ENCODE measurements around the gene LARP6.
"Not testable (repeated sequence)": the region's sequence is repeated elsewhere in the genome, so short reads cannot be mapped to it uniquely, and the experiment has no call there.

Gene LARP6

DNA sequence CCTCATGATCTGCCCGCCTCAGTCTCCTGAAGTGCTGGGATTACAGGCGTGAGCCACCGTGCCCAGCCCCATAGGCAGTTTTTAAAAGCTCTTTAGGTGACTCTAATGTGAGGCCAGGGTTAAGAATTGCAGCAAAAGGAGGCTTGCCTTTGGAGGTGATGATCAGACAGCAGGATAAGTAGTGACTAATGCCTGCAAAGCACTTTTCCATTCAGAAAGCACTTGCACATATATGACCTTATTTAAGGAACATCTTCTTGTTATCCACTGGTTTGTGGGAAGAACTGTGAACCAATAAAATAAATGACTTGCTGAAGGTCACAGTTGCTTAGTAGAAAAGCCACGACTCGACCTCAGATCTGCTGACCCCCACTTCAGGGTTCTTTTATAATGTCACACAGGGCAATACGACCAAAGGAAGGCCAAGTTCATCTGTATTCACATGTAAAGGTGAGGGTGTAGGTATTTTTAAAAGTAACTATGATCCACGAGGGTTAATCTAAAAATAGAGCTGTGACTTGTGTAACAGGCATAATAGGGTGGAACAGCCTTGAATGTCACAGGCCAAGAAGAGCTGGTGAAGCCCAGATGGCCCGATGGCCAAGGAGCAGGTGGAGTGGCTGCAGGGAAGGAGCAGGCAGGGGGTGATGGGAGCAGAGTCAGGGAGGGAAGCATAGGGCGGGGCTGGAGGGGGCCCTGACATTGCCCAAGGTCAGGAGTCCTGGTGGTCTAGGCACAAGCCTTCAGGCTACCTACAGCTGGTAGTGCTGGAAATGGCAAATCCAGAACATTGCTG is 24.4 kb downstream of the LARP6 start:
- peak; percentile 19 for DNase-seq (ENCODE audit: low read depth)

DNA sequence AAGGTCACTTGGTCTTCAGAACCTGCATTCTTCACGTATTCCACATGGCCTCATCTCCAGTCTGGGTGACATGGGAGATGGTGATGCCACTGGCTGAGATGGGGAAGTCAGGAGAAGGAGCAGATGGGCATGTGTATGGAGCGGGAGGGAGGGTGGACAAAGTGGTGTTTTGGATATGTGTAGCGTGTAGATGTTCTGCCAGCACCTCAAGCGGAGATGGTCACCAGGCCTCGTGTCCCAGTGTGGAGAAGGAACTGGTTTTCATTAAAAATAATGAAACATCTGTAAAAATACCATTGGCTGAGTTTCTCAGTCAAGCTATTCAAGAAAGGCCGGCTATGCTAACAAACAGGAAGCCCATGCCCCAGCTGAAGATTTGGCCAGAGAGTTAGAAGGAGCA is 26.2 kb downstream of the LARP6 start:
- DNase-seq (ENCODE audit: low read depth): no peak

DNA sequence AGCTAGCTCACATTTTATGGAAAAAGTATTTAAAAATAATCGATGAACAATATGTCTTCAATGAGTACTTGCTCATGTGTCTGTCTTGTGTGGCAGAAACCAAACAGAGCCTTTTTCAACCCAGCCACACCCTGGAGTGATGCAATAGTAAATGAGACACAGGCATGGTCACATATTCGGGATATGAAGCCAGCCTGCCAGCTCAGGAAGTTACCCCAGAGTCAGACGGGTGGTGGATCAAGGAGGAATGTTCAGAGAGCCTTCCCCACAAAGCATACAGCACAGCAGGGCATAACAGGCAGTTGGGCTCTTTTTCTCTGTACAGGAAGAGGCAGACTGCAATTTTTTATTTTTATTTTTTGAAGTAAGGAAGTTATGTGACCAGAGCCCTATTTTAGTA is 27.3 kb downstream of the LARP6 start:
- DNase-seq (ENCODE audit: low read depth): peak; percentile 71

DNA sequence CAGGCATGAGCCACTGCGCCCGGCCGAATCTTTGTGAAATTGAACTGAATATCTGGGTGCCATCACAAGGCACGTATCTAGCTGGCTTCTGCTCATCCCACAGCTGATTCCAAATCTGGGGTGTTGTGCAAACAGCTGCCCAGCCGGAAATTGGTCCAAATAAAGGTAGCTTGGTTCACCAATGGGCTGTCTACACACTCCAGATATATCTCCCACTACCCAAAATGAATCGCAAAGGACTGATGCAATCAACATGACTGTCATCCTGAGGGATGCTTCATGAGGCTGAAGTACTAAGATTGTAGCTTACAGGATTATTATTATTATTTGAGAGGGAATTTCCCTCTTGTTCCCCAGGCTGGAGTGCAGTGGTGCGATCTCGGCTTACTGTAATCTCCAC is 28.1 kb downstream of the LARP6 start:
- no peak for DNase-seq (ENCODE audit: low read depth)

DNA sequence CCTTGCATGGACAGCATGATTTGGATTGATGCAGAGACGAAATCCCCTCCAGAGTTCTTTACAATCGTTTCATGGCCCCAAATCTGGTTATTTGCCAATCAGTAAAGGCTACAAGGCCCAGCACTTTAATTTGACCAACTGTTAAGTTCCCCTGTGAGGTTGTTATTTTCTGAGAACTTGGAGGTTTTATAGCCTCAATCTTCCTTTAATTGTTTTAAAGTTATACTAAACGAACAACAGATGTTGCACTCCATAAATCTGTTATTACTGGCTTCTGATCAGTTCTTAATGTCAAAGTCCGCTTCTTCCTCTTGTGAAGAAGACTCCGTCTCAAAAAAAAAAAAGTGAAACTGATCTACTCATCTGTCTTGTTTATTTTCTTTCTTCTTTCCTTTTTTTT is 30.8 kb downstream of the LARP6 start:
- no peak for DNase-seq (ENCODE audit: low read depth)

DNA sequence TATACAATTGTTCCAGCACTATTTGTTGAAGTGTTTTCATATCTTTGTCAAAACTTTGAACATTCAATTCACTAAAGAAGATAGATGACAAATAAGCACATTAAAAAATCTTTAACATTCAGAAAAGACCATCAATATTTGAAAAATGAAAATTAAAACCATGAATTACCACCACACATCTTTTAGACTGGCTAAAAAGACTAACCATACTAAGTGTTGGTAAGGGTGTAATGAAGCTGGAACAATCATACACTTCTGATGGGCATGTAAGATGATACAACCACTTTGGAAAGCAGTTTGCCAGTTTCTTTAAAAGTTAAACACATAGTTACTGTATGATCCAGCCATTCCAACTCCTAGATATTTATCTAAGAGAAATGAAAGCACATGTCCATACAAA is 33.7 kb downstream of the LARP6 start:
- DNase-seq (ENCODE audit: low read depth): no peak

DNA sequence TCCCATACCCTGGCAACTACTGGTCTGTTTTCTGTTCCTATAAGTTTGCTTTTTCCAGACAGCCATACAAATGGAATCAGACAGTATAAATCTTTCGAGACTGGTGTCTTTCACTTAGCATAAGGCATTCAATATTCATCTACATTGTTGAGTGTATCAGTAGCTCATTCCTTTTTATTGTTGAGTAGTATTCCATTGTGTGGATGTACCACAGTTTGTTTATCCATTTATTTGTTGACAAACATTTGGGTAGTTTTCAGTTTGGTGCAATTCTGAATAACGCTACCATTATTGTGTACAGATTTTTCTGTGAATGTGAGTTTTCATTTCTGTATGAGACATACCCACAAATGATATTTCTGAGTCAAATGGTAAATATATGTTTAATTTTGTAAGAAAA is 35.4 kb downstream of the LARP6 start:
- no peak for DNase-seq (ENCODE audit: low read depth)

DNA sequence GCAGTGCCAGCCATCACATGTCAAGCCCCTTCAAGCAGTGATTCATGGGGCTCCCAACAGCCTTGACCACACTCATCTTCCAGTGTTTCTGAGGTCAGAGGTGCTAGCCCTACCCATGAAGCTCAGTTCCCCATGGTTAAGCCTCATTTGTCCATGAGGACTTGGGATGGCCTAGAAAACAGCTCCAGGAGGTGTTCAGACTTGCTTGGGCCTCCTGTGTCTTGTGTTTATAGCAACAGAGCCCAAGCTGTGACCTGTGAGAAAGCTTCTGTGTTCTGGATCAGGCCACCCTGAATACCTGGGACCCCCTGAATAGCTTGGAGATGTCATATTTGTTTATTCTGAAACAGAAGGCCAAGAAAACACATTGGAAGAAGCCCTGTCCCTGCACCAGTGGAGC is 36.7 kb downstream of the LARP6 start:
- DNase-seq (ENCODE audit: low read depth): no peak

DNA sequence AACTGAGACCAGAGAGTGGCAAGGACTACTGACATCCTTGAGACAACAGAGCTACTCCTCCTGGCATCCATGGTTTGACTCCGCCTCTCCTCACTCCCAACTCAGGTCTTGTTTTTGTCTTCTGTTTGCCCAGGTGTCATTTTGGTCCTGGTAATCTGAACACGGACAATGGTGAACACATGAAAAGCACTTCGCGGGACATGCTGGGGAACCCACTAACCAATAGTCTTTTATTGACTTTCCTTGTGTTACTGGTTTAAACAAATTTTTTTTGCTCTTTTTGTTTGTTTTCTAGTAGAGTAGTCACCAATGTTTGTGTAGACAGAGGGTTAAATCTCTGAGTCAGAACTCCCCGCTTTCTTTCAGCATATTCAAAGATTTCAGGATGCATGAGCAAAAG is 38.4 kb downstream of the LARP6 start:
- no peak for DNase-seq (ENCODE audit: low read depth)

DNA sequence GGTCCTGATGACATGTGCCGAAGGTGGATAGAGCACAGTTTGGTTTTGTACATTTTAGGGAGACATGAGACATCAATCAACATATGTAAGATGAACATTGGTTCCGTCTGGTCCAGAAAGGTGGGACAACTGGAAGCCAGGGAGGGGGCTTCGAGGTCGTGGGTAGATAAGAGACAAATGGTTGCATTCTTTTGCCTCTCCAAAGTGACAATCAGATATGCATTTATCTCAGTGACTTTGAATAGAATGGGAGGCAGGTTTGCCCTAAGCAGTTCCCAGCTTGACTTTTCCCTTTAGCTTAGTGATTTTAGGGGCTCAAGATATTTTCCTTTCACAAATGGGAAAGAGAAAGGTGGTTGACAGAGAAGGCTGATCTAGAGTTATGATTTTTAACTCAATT is 38.9 kb downstream of the LARP6 start:
- DNase-seq (ENCODE audit: low read depth): not testable (repeated sequence)

DNA sequence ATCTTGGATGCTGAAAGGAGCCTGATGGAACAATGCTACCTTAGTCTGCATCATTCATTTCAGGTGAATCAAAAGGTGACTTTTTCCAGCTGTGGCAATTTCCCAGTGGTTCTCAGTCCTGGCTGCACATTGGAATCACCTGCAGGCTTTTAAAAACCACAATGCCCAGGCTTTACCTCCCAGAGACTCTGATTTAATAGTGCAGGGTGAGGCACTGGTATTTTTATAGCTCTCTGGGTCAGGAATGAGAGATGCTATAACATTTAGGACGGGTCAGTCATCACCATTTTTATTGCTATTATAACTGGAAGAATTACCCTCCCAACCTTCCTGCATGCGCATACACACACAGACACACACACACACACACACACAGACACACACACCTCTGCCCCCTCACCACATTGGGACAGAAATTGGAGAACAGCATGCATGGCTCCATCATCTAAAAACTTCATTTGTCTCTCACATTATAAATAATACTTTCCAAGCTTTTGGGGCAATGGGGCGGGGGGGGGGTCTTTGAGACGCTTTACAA is 41.1 kb downstream of the LARP6 start:
- DNase-seq (ENCODE audit: low read depth): no peak

DNA sequence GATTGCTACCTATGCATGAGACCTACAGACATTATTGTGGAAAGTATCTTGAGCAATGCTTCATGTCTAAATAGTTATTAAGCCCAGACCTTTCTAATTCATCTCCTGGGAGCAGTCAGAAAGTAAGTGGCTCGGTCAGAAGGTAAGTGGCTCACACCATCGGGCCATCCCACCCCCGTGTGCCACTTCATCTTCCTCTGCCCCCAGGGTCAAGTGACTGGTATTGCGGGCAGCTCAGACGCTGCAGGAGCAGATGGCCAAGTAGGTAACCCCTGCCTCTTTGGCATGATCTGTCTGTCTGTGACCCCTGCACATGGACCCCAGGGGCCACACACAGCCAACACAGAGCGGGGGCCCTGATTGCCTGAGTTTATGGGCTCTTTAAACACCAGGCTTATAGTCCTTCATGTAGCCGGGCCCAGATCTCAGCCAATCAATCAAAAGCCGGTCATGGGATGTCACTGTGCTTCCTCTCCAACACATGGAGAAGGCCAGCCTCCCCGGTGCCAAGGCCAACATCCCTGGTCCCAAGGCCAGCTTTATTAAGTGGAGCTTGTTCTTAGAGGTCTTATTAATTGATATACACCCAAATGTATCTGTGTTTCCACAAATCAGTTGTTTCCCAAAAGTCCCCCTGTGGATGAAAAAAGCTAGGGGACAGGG is 42.9 kb downstream of the LARP6 start:
- DNase-seq (ENCODE audit: low read depth): no peak

DNA sequence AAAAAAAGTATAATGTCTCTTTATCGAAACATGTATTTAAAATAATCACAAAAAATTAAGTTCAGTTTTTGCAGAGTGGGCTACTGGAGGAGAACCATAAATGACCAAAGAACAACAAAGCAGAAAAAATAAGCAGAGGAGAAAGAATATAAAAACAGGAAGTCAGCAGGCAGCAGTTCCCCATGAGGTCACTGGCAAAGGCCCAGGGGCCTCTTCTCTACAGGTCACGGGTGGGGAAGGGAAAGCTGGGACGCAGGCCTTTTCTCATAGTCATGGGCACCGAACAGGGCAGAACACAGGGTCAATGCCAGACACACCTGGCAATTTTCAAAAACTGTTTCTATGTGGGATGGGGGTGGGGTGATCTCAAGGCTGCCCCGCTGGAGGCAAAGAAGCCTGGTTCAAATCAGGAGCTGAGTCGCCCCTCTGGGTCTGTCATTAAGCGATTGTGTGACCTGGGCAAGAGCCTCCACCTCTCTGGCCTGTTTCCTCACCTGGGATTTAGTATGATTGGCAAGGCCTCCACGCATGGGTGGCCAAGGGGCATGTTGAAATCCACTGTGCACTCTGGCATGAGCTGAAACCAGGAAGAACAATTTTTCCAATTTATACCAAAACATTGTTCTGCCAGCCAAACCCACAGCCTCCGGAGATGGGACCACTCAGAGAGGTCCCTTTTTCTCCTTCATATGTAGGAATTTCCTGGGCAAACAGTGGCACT is 46.8 kb downstream of the LARP6 start:
- no peak for DNase-seq (ENCODE audit: low read depth)

DNA sequence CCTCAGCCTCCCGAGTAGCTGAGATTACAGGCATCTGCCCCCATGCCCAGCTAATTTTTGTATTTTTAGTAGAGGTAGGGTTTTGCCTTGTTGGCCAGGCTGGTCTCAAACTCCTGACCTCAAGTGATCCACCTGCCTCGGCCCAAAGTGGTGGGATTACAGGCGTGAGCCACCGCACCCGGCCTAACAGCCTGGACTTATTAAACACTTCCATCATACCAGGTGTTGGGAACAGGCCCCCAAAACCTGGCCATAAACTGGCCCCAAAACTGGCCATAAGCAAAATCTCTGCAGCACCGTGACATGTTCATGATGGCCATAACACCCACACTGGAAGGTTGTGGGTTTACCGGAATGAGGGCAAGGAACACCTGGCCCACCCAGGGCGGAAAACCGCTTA is 49.6 kb downstream of the LARP6 start:
- not testable (repeated sequence) for DNase-seq (ENCODE audit: low read depth)

DNA sequence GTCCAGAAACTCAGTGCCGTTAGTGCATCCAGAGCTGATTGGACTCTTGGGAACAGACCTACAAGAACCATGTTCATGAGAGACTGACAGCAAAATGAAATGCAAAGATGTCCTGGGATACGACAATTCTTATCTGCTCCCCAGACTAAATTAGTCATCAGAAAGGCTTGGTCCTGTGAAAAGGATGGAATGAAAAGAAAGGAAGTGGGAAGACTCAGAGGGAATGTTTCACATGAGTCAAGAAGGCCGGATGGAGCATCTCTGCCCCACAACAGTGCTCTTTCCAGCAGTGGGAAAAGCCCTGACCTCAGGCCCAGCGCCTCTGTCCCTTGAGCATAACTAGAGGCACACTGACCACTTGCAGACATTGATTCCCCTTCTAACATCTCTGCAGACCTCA is 51.3 kb downstream of the LARP6 start:
- peak; percentile 73 for DNase-seq (ENCODE audit: low read depth)

DNA sequence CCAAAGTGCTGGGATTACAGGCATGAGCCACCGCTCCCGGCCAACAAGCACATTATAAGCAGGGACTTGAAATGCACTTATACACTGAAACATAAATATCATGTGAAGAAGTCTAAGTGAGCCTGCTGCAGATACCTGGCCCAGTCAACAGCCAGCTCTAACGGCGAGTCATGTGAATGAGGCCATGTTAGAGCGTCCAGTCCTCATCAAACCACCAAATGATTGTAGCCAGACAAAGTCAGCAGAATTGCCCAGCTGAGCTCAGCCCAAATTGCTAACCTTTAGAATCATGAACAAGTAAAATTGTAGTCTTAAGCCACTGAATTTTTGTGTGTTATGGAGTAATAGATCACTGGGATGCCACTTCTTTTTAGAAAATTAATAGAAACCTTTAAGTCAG is 52.8 kb downstream of the LARP6 start:
- peak; percentile 46 for DNase-seq (ENCODE audit: low read depth)

DNA sequence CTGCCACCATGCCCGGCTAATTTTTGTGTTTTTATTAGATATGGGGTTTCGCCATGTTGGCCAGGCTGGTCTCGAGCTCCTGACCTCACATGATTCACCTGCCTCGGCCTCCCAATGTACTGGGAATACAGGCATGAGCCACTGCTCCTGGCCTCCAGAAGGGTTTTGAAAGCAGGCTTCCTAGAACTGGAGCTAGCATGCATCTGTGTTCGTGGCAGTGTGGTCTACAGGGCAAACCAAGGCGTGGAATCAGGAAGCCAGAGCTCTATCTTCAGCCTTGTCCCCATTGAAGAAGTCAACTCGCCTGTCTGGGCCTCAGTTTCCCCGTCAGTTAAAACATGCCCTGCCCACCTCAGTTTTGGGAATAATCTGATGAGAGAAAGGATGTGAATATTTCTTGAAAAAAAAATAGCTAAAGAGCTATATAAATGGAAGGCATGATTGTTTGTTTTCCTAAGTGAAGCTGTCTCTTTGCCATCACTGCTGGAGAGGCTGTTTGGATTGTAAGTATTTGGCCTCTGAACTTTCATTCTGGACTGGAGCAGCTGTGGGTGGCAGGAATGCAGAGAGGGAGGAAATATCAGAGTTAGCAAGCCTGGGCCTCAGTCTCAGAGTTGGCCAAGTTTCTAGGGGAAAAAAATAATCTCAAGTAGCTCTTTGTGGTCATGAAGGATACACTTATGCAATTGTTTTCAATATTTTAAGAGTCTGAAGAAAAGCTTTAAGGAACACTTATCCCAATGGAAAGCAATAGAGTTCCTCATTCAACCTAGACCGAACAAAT is 54.1 kb downstream of the LARP6 start:
- peak; percentile 99 for DNase-seq (ENCODE audit: low read depth)

DNA sequence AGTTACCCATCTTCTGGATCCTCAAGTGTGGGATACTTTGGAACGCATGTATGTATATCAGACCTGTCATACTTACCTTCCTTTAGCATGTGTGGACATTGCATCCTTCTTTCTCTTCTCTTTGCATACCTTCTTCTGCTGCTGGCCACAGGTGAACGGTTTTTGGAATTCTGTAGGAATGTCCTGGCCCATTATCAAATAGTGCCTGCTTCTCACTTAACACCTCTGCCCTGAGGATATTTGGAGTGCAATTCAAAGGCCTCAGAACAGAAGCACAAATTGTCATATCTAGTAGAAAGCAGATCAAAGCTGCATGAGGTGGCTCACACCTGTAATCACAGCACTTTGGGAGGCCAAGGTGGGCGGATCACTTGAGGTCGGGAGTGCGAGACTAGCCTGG is 56.5 kb downstream of the LARP6 start:
- no peak for DNase-seq (ENCODE audit: low read depth)

DNA sequence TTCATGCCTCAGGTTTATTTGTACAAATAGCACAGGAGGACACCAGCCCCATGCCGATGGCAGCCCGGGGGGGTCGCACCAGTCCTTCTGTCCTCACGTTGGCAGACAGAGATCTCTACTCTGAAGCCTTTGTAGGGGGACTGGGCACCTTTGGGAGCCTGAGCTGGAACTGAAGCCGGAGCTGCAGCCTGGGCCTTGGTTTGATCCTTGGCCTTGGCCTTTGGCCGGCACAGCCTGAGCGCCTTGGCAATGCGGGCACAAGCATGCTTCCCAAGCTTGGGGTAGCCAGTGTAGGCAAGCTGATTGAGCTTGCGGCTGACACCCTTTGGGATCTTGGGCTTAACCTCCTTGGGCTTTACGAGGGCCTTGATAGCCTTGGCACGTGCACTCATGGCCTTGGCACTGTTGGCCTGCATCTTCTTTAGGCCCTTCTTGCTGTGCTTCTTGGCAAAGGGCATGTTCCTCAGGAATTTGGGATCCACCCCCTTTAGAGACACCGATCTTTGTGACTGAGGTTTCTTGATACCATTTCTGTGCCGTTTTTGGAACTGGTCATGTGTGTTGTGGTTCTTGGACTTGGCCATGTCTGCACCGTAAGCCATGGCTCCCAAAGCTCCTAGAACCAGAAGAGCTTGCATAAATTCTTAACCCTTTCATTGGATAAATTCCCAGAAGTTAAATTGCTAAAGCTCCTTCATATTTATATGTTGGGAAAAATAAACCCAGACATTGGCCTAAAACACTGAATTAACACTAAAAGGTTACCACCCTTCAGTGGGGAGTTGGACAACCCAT is 57.2 kb downstream of the LARP6 start:
- DNase-seq (ENCODE audit: low read depth): no peak

DNA sequence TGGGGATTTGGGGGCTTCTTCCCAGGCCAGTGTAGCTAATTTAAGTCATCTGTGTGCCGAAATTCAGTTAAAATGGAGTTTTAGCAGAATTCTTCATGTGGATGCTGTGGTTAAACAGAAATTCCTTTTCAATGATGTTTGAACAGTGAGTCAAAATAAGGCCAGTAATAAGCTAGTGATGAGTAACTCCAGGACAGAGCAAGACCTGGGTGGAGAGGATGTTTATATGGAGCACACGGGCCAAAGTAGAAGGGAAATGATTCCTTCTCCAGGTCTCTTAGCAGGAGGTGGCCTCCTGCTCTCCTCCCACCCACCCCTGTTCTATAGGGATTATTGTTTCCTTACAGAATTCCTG is 58.7 kb downstream of the LARP6 start:
- peak; percentile 96 for DNase-seq (ENCODE audit: low read depth)

DNA sequence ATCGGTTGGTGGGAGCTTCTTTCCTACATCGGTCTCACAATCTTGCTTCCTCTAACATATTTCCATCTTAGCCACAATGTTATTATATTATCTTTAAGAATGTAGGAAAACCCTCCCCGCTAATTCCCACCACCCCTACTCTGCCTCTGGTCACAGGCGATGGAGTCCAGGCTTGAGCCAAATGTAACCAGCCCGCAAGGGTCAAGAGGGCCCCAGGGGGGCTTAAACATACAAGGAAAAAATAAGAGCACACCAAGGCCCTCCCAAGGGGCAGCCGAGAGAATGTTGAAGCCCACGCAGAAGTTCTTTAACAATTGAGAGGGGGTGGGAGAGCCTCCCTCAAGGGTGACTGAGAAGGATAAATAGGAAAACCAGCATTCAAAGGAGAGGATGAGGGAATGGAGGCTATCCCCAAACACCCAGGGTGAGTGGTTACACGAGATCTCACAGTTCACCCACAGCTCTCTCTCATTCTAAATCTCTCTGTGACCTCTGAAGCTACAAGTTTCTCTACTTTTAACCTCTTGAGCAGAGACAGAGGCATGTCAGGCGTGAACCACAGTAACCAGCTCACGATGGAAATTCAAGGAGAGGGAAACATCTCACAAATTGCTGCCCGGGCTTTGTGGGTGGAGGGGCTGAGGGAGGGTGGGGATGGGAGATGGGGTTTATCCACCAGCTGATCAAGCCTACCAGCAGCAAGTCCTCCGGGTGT is 59.2 kb downstream of the LARP6 start:
- DNase-seq (ENCODE audit: low read depth): peak; percentile 80

All from amniotic epithelial cell (primary cell).